Stomach (tissue), 4 donors: ENCODE data around the gene ST6GALNAC3.

Source experiments
- POLR2A ChIP-seq, 4 donors: fragments of 450-650 bp; IDR thresholded peaks; one replicate each; pipeline ENCODE4 v1.6.1; 2016; ENCODE audit warnings: antibody characterized with exemption in 4 of 4, control low read depth in 2 of 4, mild to moderate bottlenecking in 1 of 4, moderate library complexity in 1 of 4
- POLR2AphosphoS5 ChIP-seq, 3 donors: sonication (generic); formaldehyde crosslinking; IDR thresholded peaks; one replicate each; pipeline ENCODE4 v1.6.1; 2016; ENCODE audit warnings: antibody characterized with exemption in 3 of 3
- TF ChIP-seq, protein P1 (sequence below), 7 experiments: fragments of 450-650 bp in 4 of 7; fragments of 200-600 bp in 3 of 7; sonication (generic) in 3 of 7; IDR thresholded peaks; one replicate each; pipeline ENCODE4 v1.5.1; 2016 to 2019; ENCODE audit warnings: antibody characterized with exemption in 7 of 7, control low read depth in 2 of 7, mild to moderate bottlenecking in 1 of 7

DNA sequence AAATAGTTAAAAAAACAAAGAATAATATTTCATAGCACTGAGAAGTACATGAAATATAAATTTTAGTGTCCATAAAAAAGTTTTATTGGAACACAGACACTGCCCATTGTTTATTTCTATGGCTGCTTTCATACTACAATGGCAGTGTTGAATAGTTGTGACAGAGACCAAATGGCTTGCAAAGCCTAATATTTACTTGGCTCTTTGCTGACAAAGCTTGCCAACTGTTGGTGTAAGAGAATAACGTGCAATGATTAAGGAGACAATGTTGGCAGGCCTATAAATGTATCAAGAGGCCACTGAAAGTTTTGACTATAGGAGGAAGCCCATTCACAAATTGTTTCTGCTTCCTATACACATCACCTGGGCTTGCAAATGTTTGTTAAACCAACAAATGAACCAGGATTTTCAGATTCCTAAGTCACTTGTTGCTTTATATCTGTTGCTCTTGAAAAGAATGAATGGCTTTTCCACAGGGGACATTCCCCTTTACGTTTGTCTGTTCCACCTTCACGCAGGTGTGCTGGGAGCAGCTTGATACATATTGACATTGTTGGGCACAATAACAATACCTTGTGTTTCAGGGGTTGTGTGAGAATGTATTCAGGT, 5.5 kb upstream of the ST6GALNAC3 start:
- TF ChIP-seq, protein P1, sequence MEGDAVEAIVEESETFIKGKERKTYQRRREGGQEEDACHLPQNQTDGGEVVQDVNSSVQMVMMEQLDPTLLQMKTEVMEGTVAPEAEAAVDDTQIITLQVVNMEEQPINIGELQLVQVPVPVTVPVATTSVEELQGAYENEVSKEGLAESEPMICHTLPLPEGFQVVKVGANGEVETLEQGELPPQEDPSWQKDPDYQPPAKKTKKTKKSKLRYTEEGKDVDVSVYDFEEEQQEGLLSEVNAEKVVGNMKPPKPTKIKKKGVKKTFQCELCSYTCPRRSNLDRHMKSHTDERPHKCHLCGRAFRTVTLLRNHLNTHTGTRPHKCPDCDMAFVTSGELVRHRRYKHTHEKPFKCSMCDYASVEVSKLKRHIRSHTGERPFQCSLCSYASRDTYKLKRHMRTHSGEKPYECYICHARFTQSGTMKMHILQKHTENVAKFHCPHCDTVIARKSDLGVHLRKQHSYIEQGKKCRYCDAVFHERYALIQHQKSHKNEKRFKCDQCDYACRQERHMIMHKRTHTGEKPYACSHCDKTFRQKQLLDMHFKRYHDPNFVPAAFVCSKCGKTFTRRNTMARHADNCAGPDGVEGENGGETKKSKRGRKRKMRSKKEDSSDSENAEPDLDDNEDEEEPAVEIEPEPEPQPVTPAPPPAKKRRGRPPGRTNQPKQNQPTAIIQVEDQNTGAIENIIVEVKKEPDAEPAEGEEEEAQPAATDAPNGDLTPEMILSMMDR (IDR thresholded peaks at IDR 0.05) = no peak
- TF ChIP-seq POLR2A (IDR thresholded peaks at IDR 0.05) = no peak
- TF ChIP-seq POLR2AphosphoS5 (IDR thresholded peaks at IDR 0.05) = peak in 2 of 3 donors; percentile 13 to 48
